Urinary bladder (tissue), 4 donors: ENCODE data around the gene SRPRB. TPM values are rescaled to one million over a fixed set of nuclear protein-coding genes. Genes with fewer than 3 reads are reported as not detected.

ENCODE experiments used
- DNase-seq: peaks from one replicate; pipeline ENCODE4 v3.0.0-alpha.2; 2015; ENCODE audit errors: extremely low spot score
- H3K27ac ChIP-seq: one replicate; pipeline ENCODE4 v1.5.1; 2013; ENCODE audit warnings: low read depth, mild to moderate bottlenecking, moderate library complexity
- H3K36me3 ChIP-seq: one replicate; pipeline ENCODE4 v1.6.1; 2013; ENCODE audit warnings: mild to moderate bottlenecking, moderate library complexity; ENCODE audit not compliant: insufficient read depth
- H3K4me1 ChIP-seq: one replicate; pipeline ENCODE4 v1.6.1; 2013; ENCODE audit warnings: mild to moderate bottlenecking, moderate library complexity; ENCODE audit not compliant: insufficient read depth
- H3K4me3 ChIP-seq: one replicate; pipeline ENCODE4 v1.5.1; 2013; ENCODE audit warnings: low read depth, low read length
- WGBS: extraction: QIAGEN DNeasy Blood & Tissue Kit; methylation state at CpG from one replicate; pipeline ENCODE4 v1.1.7; 2013; 5-methylcytosine and 5-hydroxymethylcytosine counted together
- polyA plus RNA-seq: library from polyadenylated mRNA; stranded (reverse); fragments of 200-250 nt; gene quantifications from one replicate; pipeline ENCODE4 v1.2.3, GENCODE V29; 2013
- total RNA-seq: library from RNA; depleted of rRNA; stranded (reverse); fragments of >200 nt; gene quantifications from one replicate; pipeline ENCODE4 v1.2.3, GENCODE V29; 2014
- donor health status: healthy with polysubstance abuse.
- donor health status: healthy.

SRPRB gene
- total and polyA plus RNA-seq, 2 donors, result 25.2 to 43.9 TPM

DNA sequence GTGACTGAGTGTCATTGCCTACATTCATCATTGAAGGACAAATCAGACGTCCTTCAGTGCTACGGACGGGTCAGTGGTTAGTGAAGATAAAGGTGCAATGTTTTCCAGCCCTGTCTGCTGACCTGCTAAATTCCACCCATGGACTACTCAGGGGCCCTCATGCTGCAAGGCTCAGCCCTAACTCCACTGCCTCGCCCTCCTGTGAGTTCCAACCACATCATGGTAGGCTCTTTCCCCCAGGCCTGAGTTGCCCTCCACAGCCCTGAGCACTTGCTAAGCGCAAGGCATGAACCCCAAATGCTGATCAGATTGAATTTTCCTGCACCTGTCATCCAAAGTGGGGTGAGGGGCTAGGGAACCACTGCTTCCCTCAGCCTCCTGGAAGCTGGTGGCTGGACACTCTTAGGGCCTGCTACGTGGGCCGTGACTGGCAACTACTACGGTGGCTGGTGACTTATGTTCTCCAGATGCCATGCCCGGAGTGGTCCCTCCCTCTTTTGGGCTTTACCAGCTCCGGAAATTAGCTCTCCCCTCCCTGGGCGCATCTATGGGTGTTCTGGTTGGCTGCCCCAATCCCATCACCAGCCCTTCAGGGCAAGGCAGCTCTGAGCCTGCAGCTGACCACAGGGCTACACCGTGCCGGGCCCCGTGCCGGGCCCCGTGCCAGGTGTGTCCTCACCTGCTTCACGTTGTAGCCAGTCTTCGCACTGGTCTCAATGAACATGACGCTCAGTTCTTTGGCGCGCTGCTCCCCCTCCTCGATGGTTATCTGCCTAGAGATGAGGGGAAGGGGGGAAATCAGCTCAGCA is 32.1 kb downstream of the SRPRB start:
- DNase-seq, result no peak
- no peak overlapping the region for H3K27ac ChIP-seq
- H3K4me3 ChIP-seq, result no peak overlapping the region
- 93% methylated on average over 22 of the region's 22 CpGs for WGBS
- no peaks in the 10 kb centered on the region for H3K4me1 ChIP-seq
- no peaks in the 10 kb centered on the region for H3K36me3 ChIP-seq

DNA sequence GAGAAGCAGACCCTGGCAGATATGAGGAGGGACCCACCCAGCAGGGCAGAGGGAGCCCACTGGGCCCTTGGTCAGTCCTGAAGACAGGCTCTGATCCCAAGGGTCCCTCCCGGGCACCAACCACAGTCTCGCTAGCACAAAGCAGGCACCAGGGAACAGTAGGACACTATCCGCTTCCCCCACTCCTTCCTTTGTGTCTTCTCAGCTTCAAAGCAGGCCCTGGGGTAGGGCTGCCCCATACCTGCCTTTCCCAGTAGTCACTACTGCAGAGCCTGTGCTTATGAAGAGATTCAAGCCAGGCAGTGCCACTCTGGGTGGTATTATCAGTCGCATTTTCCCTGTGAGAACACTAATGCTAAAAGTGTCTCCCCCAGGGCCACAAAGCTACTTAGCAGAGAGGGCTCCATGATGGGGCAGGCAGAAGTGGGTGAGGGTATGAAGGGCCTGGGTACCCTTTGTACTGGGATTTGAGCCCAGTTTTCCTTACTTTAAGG is 32.7 kb downstream of the SRPRB start:
- Histone ChIP-seq H3K4me1 (no peaks in the 10 kb centered on the region), H3K36me3 (no peaks in the 10 kb centered on the region), H3K27ac (no peak overlapping the region), H3K4me3 (no peak overlapping the region)
- DNase-seq, result no peak
- WGBS, result 93% methylated on average over 4 of the region's 4 CpGs

DNA sequence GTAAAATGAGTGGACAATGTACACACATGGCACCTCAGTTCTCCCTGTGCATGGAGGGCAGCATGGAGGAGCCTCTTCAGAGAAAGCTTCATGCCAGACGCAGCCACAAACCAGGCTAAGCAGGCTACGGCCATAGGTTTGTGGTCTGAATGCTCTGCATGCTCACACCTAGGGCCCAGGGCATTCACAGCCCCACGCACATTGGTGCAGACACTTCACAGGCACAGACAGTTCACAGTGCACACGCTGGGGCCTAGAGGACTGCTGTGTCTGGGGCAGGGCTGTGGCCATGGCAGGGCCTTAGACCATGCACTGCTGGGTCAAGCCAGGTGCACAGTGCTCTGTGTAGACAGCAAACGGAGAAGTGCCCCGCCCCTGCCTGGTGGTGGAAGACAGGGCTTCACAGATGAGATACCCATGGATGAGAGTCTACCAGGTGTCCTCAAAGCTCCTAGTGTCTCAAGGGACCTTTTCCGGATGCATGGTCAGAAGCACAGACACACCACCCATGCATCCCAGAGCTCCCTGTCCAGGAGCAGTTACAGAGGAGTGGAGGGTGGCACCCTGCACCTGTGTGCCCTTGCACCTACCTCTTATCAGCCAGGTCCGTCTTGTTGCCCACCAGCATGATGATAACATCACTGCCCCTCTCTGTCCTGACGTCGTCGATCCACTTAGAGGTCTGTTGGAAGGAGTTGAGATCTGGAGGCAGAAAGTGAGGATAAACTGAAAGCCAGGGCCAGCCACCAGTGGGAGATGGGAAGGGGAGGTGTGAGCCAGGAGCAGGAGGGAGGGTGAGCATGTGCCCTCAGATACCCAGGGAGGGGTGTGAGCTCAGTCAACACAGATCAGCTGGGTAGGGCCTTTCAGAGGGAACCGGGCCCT is 33.5 kb downstream of the SRPRB start:
- H3K4me3 ChIP-seq, result no peak overlapping the region
- 90% methylated on average over 12 of the region's 12 CpGs for WGBS
- no peak overlapping the region for H3K27ac ChIP-seq
- no peak for DNase-seq
- H3K36me3 ChIP-seq, result no peaks in the 10 kb centered on the region
- H3K4me1 ChIP-seq, result no peaks in the 10 kb centered on the region

DNA sequence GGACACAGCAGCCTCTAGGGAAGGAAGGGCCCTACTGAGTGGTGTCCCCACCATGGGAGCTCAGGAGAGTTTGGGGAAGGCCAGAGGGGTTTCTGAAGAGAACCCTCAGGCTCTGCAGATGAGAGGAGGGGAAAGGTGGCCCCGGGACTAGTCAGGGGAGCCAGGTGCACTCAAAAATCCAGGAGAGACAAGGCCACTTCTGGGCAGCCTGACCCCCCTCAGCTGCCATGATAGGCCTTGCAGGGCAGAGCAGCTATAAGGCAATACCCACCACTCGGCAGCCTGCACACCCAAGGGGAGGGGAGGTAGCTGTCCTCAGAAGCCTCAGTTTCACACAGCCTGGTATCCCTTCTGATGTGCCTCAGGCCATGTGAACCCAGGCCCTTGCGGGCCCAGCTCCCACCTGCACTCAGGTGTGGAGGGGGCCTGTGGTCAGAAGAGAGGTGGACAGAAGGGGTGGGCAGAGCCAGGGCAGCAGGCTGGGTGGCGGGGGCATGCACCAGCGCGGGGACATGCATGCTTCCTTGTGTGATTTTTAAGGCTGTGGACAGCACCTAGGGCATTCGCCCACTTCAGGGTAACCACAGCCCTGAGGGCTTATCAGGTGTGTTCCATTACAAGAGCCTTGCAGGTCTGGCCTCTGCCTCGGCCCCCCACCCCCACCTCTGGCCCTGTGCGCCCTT is 34.6 kb downstream of the SRPRB start:
- no peak for DNase-seq
- no peak overlapping the region for H3K4me3 ChIP-seq
- no peaks in the 10 kb centered on the region for H3K36me3 ChIP-seq
- 92% methylated on average over 9 of the region's 9 CpGs for WGBS
- no peak overlapping the region for H3K27ac ChIP-seq
- H3K4me1 ChIP-seq, result no peaks in the 10 kb centered on the region

DNA sequence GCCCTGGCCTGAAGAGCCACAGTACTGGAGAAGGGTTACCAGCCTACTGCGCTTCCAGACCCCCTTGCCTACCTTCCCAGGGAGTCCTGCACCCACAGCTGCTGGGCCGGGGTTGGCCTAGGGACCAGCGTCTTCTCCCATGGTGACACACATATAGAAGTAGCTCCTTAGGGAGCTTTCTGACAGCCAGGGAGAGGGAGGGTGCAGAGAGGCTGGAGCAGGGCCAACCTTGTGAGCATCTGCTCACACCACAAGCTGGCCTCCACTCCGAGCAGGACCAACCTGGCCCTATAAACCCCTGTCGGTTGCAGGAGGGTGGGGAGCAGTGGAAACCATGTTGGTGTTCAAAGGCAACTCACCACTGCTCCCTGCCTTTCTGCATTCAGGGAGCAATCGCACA is 35.2 kb downstream of the SRPRB start:
- Histone ChIP-seq H3K27ac (no peak overlapping the region), H3K4me3 (no peak overlapping the region), H3K36me3 (no peaks in the 10 kb centered on the region), H3K4me1 (no peaks in the 10 kb centered on the region)
- DNase-seq, result no peak
- WGBS, result 84% methylated on average over 6 of the region's 6 CpGs

DNA sequence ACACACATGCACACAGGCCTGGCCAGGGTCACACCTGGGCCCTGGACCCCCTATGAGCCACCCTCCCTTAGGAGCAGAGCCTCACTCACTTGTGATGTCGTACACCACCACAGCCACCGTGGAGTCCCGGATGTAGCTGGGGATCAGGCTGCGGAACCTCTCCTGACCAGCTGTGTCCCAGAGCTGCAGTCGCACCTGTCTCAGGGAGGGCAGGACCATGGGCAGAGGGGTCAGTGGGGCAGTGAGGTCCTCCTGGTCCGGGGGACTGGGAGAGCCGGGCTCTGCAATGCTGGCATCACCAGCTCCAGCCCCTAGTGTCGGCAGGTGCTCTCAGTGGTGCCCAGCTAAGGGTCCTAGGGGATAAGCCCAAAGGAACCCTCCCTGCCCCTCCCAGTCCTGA is 35.6 kb downstream of the SRPRB start:
- H3K36me3 ChIP-seq, result no peaks in the 10 kb centered on the region
- WGBS, result 92% methylated on average over 8 of the region's 8 CpGs

DNA sequence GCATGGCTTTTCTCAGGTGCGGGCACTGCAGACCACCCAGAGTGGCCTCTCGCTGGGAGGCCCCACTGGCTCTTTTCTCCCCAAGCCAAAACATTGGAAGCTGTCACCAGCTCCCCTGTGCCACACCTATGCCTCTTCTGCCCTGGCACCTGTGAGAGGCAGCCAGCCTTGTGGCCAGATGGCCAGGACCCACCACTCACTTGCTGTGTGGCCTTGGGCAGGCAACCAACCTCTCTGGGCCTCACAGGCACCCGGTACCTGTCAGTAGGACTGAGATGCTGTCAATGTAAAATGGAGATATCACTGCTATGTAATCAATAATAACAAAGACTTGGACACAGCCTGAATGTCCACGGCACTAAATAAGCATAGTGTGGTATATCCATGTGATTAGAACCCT is 36.5 kb downstream of the SRPRB start:
- Histone ChIP-seq H3K4me3 (no peak overlapping the region), H3K4me1 (no peaks in the 10 kb centered on the region), H3K27ac (no peak overlapping the region), H3K36me3 (no peaks in the 10 kb centered on the region)
- no peak for DNase-seq
- WGBS, result 84% methylated on average over 4 of the region's 4 CpGs

More for the DNA sequence above, 35.6 kb downstream of the SRPRB start:
- no peak overlapping the region for H3K4me3 ChIP-seq
- no peak overlapping the region for H3K27ac ChIP-seq
- H3K4me1 ChIP-seq, result no peaks in the 10 kb centered on the region
- no peak for DNase-seq

DNA sequence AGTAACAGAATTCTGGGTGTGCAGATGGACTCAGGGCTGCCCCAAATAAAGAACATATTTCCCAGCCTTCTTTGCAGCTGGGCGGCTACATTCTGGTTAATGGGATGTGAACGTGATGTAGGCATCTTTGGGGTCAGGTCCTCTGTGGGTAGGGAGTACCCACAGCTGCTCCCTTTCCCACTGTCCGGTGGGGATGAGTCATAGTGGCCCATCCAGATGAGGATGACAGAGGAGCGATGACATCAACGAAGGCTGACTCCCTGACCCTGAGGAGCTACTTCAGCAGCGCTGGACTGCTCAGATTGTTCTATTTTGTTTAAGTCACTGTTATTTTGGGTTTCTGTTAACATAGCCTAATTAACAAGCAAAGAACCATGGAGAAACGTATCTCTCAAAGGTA is 38.0 kb downstream of the SRPRB start:
- WGBS, result 75% methylated on average over 7 of the region's 7 CpGs
- Histone ChIP-seq H3K4me1 (no peaks in the 10 kb centered on the region), H3K4me3 (no peak overlapping the region), H3K27ac (no peak overlapping the region), H3K36me3 (no peaks in the 10 kb centered on the region)
- DNase-seq, result no peak

DNA sequence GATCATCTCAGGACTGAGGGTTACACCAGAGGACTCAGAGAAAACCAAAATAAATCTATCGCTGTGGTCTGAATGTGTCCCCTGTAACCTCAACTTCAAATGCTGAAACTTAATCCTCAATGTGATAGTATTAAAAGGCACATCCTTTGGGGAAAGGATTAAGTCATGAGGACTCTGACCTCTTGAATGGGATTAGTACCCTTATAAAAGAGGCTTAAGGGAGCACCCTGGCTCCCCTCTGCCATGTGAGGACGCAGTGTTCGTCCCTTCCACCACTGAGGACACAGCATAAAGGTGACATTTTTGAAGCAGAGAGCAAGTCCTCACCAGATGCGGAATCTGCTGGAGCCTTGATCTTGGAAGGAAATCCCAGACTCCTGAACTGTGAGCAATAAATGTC is 39.5 kb downstream of the SRPRB start:
- no peak for DNase-seq
- 46% methylated on average over 4 of the region's 4 CpGs for WGBS
- Histone ChIP-seq H3K36me3 (no peaks in the 10 kb centered on the region), H3K27ac (no peak overlapping the region), H3K4me3 (no peak overlapping the region), H3K4me1 (no peaks in the 10 kb centered on the region)

DNA sequence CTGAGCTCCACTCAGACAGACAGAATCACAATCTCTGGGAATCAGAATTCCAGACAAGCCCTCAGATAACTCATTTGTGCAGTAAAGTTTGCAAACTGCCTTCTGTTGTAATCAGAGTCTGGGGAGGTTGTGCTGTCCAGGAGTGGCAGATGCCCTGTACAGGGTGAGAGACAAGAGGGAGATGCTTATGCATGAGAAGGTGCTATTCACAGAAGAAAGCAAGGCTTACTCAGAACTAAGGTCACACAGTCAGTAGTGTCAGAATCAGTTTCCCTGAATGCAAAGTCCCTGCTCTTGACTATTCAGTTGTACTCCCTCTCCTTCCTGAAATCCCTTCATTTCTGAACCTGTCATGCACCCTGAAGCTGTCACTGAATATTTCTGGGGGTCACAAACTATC is 43.7 kb downstream of the SRPRB start:
- Histone ChIP-seq H3K4me3 (no peak overlapping the region), H3K4me1 (no peaks in the 10 kb centered on the region), H3K27ac (no peak overlapping the region), H3K36me3 (no peaks in the 10 kb centered on the region)
- DNase-seq, result no peak

DNA sequence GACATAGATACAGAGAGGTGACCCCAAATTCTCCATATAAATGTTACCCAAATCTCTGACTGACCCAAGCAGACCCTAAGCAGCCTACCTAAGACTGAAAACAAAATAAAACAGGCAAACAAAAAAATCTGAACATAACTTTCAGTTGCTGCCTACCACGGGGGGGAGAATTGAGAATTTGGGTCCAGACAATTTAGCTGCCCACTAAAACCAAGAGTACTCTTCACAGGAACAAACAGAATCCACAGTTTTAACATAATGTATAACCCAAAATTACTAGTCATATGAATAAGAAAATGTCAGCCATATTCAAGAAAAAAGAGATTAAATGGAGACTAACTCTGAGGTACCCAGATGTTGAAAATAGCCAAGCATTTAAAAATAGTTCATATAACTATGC is 44.4 kb downstream of the SRPRB start:
- no peak for DNase-seq
- WGBS, result 92% methylated on average over 1 of the region's 1 CpG
- no peak overlapping the region for H3K27ac ChIP-seq
- no peaks in the 10 kb centered on the region for H3K4me1 ChIP-seq
- H3K4me3 ChIP-seq, result no peak overlapping the region
- no peaks in the 10 kb centered on the region for H3K36me3 ChIP-seq

DNA sequence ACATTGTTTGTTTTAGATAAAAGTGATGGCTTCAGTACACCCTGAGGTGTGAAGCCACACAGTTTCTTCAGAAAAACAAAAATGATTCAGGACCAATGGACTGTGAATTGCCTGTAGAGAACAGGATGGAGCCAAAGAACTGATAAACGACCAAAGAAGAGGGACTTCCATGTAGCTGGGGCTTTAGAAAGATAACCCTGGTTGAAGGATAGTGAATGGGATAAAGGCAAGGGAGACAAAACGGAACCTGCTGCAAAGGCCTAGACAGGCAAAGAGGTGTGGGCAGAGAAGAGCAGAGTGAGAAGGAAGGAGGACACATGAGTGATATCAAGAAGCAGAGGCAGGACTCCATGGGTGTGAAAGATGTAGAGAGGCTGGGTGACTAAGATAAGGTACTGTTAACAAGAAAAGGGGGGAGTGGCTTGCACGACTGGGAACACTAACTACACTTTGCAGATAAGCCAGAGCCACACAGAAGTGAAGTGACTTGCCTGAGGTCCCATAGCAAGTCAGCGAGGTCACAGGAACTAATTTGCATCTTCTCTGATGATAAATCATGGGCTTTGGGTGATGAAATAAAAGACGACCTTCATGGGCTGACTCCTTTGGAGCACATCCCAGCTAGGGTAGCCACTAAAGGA is 45.8 kb downstream of the SRPRB start:
- H3K27ac ChIP-seq, result no peak overlapping the region
- WGBS, result 57% methylated on average over 5 of the region's 5 CpGs
- no peaks in the 10 kb centered on the region for H3K36me3 ChIP-seq
- H3K4me1 ChIP-seq, result no peaks in the 10 kb centered on the region
- no peak overlapping the region for H3K4me3 ChIP-seq
- DNase-seq, result no peak

DNA sequence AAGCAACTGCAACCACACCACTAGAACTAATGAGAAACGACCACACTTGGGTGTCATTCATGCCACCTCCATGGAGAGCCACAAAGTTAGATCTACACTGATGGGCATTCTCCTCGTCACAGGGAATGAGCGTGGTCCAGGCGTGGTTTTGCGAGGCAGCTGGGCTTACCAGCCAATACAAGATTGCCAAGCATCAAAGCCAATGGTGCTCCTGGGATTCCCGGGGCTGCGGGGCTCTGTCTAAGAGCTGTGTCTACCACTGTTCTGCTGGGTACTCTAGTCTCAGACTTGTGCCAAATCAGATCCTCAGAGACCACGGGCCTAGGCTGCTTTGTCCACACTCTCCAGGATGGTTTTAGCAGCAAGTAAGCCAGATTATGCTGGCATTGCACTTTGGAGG is 46.3 kb downstream of the SRPRB start:
- WGBS, result 89% methylated on average over 8 of the region's 8 CpGs
- H3K27ac ChIP-seq, result no peak overlapping the region
- DNase-seq, result no peak
- no peak overlapping the region for H3K4me3 ChIP-seq
- no peaks in the 10 kb centered on the region for H3K4me1 ChIP-seq
- no peaks in the 10 kb centered on the region for H3K36me3 ChIP-seq
